Right lobe of liver (tissue), 6 donors: Measurements from ENCODE around the gene AUNIP. TPM values are rescaled to one million over a fixed set of nuclear protein-coding genes. Genes with fewer than 3 reads are reported as not detected.

Source experiments
- ATAC-seq, 4 donors: fragments of 200-7000 bp; cut with Tn5 transposase; one replicate each; pipeline ENCODE4 v1.9.1; 2020; ENCODE audit warnings: mild to moderate bottlenecking in 4 of 4, moderate library complexity in 4 of 4
- DNase-seq, 3 donors: peaks; one replicate each; pipeline ENCODE4 v3.0.0-alpha.2; 2020
- H3K27ac ChIP-seq, 3 donors: fragments of 200-600 bp; one replicate each; pipeline ENCODE4 v1.8.0; 2022
- H3K27me3 ChIP-seq, 2 donors: fragments of 200-600 bp; one replicate each; pipeline ENCODE4 v1.8.0; 2022
- H3K36me3 ChIP-seq, 4 donors: fragments of 200-600 bp; sonication (generic) in 1 of 4; one replicate each; pipeline versions ENCODE4 v1.5.1 to v1.8.0; 2017 to 2022; ENCODE audit warnings: control low read depth in 1 of 4
- H3K4me1 ChIP-seq, 4 donors: fragments of 200-600 bp; sonication (generic) in 1 of 4; one replicate each; pipeline versions ENCODE4 v1.5.1 to v1.8.0; 2017 to 2022; ENCODE audit warnings: control low read depth in 1 of 4
- H3K4me3 ChIP-seq, 3 donors: fragments of 200-600 bp; one replicate each; pipeline ENCODE4 v1.8.0; 2022
- H3K9me3 ChIP-seq, 4 donors: fragments of 200-600 bp; sonication (generic) in 1 of 4; one replicate each; pipeline versions ENCODE4 v1.5.1 to v1.8.0; 2017 to 2022; ENCODE audit warnings: control low read depth in 1 of 4
- CTCF ChIP-seq, 4 donors: fragments of 200-600 bp in 3 of 4; fragments of 450-650 bp in 1 of 4; IDR thresholded peaks; one replicate each; pipeline versions ENCODE4 v1.5.1 to v1.8.0; 2016 to 2022; ENCODE audit warnings: antibody characterized with exemption in 4 of 4, mild to moderate bottlenecking in 2 of 4
- POLR2A ChIP-seq: fragments of 450-650 bp; IDR thresholded peaks from one replicate; pipeline ENCODE4 v1.6.1; 2017; ENCODE audit warnings: antibody characterized with exemption, mild to moderate bottlenecking
- WGBS: methylation state at CpG from one replicate; pipeline ENCODE4 v1.1.6; 2018; ENCODE audit warnings: low coverage, low lambda C conversion rate; ENCODE audit not compliant: insufficient coverage; ENCODE audit errors: missing lambda C conversion rate; 5-methylcytosine and 5-hydroxymethylcytosine counted together
- intact Hi-C, 2 donors: fragments of 100-400 bp; cut with DNase I; formaldehyde crosslinking; loops; one replicate each; pipeline versions ENCODE4 v1.11.2 to v1.14.1; 2022
- total RNA-seq, 6 experiments: library from RNA; depleted of rRNA in 2 of 6; stranded (reverse); fragments of >200 nt in 2 of 6; fragmentation: NEBNext Ultra II Directional in 3 of 6; extraction: Animal tissue kit (Norgen Biotek cat#: 25700) in 3 of 6; gene quantifications; one replicate each; pipeline versions ENCODE4 v1.1.0 to v1.2.4, GENCODE V29; 2016 to 2023
- donor health status: DM: no; HTN: yes; CAD: no.
- donor health status: DM: no; HTN: no; CAD: no.
- donor health status: DM: no; HTN: no; CAD: no.
- donor health status: DM: no; HTN: yes; CAD: no.
- donor health status: DM: no; HTN: yes; CAD: no.

AUNIP gene
- total RNA-seq, 6 experiments from 2014 or later, result 0.43 to 0.56 TPM; not detected in 4

DNA sequence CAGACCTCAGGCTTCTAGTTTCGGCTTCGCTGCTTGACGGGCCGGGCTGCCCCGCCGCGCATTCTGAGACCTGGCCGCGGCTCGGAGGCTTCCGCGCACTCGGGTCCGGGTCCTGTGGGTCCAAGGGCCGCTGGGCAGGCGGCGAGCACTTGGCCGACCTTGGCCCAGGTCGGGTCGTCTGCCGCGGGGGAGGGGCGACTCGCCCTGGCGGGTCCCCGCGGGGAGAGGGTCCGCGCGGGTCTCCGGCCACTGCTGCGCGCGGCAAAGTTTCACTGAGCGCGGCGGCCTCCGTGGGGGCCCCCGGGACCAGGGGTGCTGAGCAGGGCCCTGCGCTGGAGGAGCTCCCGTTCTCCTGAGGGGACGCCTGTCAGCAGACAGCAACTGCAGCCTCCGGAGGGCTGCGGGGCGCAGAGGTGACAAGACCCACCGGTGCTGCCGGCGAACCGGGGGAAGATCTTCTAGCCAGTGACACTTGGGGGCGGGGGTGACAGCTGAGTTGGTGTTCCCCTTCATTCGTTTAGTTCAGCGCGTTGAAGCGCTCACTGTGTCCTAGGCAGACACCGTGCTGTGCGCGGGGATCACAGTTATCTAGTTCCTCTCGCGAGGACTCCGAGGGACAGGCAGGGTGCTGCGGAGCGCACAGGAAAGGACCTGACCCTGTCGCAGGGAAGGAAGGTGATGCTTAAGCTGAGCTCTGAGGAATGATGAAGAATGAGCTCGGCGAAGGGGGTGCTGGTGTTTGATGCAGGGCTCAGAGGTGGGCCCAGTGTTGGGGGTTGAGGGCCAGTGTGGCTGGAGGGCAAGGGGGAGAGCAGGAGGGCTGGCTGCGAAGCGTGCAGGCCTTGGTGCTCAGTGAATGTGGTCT, 38.8 kb downstream of the AUNIP start:
- ATAC-seq (peak; percentile 45 to 56 (median 54)), DNase-seq (peak in 2 of 3 donors; percentile 62 to 75)
- Histone ChIP-seq H3K36me3 (peaks cover 0 to under 1% (median 0%) of the 10 kb centered on the region in 4 donors), H3K27ac (peak overlapping the region; percentile 73 to 97 (median 91)), H3K27me3 (no peaks in the 10 kb centered on the region), H3K4me1 (peaks cover 0 to 34% (median 10%) of the 10 kb centered on the region in 4 donors), H3K4me3 (peak overlapping the region; percentile 72 to 99 (median 94)), H3K9me3 (no peaks in the 10 kb centered on the region)
- WGBS, result under 1% methylated on average over 11 of the region's 67 CpGs
- TF ChIP-seq CTCF (IDR thresholded peaks at IDR 0.05) (no peak), POLR2A (peak; percentile 15)
- intact Hi-C loops, result no loop called here

DNA sequence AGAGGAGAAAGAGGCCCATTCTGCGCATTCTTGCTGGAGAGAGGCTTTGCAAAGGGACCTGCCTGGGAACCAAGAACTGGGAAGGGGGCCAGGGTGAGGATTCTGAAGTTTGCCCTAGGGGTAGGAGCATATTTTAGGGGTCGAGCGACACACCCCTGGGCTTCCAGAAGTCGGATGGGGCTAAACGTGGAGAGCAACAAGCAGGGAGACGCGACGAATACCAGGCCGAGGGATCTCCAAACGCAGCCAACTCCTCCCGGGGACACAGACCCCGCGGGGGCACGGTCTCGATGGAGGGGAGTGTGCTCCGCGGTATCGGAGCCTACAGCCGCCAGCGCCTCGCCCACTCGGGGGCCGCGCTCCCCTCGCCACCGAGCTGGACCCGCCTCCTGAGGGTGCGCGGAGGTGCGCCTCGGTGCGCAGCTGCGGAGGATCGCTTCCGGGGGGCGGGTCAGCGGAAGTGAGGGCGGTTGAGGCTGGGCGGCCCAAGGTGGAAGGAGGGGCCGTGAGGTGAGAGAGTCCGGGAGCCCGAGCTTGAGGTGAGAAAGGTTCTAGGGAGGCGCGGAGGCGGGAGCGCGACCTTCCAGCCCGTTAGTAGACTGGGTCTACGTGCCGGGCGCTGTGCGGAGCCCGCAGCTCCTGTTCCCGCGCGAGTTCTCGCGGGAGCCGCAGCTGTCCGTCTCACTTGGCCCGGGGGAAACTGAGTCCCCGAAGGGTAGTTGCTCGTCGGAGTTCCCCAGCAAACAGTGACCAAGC, 39.6 kb downstream of the AUNIP start, which contains the start of gene MTFR1L:
MTFR1L (plus strand) TSS at position 464 of the 756 bp plus-strand sequence. CDS start 3,151 bp downstream, outside the sequence.
- Histone ChIP-seq H3K27me3 (no peaks in the 10 kb centered on the region), H3K4me3 (peak within 1 kb of the TSS; percentile 72 to 99 (median 94)), H3K36me3 (no peaks in the 10 kb centered on the region), H3K9me3 (no peaks in the 10 kb centered on the region), H3K27ac (peak within 1 kb of the TSS; percentile 73 to 97 (median 91)), H3K4me1 (peaks cover 0 to 32% (median 10%) of the 10 kb centered on the region in 4 donors)
- WGBS, result 0% methylated on average over 19 of the region's 64 CpGs
- DNase-seq, result peak; percentile 92 to 95 (median 95)
- peak; percentile 87 to 92 (median 88) for ATAC-seq
- intact Hi-C loops, result loop anchor here in 1 of 2 donors (10.0 kb wide), 1 partner anchor 285 kb away; no protein-coding TSS in a partner anchor
- TF ChIP-seq POLR2A (peak; percentile 84), CTCF (IDR thresholded peaks at IDR 0.05) (no peak)

DNA sequence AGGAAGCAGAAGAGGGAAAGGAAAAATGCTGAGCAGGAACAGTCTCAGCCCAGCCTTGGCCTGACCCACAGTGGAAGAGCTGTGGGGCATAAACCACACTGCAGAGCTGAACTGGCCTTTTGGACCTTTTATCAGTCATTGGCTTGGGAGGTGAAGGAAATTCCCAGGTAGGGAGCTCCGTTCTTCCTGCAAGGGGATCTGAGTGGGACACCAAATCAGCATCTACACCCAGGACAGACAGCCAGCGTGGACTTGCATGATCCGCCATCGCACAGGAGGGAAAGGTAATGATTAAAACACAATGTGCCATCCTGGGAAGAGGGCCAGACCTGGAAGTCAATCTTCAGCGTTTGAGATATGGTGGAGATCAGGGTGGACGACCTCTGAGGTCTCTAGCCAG, 40.7 kb downstream of the AUNIP start:
- no peak for TF ChIP-seq CTCF (IDR thresholded peaks at IDR 0.05)
- TF ChIP-seq POLR2A, result no peak
- DNase-seq (no peak), ATAC-seq (peak in 3 of 4 donors; percentile 3 to 25 (median 5))
- peak overlapping the region in 2 of 3 donors; percentile 94 to 99 for H3K4me3 ChIP-seq
- 31% methylated on average over 6 of the region's 6 CpGs for WGBS
- intact Hi-C loops, result loop anchor here in 1 of 2 donors (10.0 kb wide), 1 partner anchor 284 kb away; no protein-coding TSS in a partner anchor
- no peaks in the 10 kb centered on the region for H3K27me3 ChIP-seq
- no peaks in the 10 kb centered on the region for H3K9me3 ChIP-seq
- H3K36me3 ChIP-seq, result peaks cover 0 to 6% (median 0%) of the 10 kb centered on the region in 4 donors
- H3K4me1 ChIP-seq, result peaks cover 0 to 27% (median 10%) of the 10 kb centered on the region in 4 donors
- peak overlapping the region in 2 of 3 donors; percentile 10 to 38 for H3K27ac ChIP-seq

DNA sequence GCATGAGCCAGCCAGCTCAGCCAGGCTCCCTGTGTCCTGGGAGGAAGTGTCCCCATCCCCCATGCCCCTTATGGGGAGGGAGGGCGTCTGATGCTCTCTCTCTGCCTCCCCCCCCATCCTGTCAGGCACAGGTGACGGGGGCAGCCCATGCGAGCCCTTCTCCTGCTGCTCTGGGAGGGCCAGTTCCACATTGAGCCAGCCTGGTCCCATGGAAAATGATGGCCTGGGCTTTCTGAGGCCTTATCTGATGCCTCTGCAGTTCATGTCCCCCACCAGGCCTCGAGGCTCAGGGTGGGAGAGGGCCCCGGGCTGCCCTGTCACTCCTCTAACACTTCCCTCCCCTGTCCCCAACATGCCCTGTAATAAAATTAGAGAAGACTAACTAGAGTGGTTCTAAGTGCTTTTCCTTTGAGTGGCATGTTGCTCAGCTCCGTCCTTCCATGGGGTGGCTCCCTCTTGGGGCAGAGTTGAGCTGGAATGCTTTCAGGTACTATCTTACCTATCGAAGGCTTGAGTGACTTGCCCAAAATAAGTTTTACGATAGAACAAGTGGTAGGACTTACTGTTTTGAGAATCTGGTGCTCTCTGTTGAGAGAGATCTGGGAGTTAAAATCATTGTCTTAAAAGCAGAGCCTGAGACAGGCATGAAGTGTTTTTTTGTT, 41.3 kb downstream of the AUNIP start:
- Histone ChIP-seq H3K9me3 (no peaks in the 10 kb centered on the region), H3K4me1 (peaks cover 0 to 27% (median 10%) of the 10 kb centered on the region in 4 donors), H3K27me3 (no peaks in the 10 kb centered on the region), H3K4me3 (no peak overlapping the region), H3K27ac (peak overlapping the region in 2 of 3 donors; percentile 10 to 38), H3K36me3 (peaks cover 0 to 7% (median 0%) of the 10 kb centered on the region in 4 donors)
- TF ChIP-seq CTCF (IDR thresholded peaks at IDR 0.05) (peak in 2 of 4 donors; percentile 9 to 22), POLR2A (no peak)
- intact Hi-C loops, result loop anchor here in 1 of 2 donors (10.0 kb wide), 1 partner anchor 283 kb away; no protein-coding TSS in a partner anchor
- WGBS, result 38% methylated on average over 6 of the region's 8 CpGs
- ATAC-seq (no peak), DNase-seq (peak in 1 of 3 donors; percentile 49)
